GM12878 (cell line): ENCODE measurements around the gene NUDT7.

Experiments
- EZH2 ChIP-seq: IDR thresholded peaks from 2 replicates; pipeline ENCODE4 v1.6.1; 2012; ENCODE audit warnings: low read depth, mild to moderate bottlenecking, control low read depth, inconsistent platforms, low read length, borderline replicate concordance; ENCODE audit not compliant: control insufficient read depth
- FOXK2 ChIP-seq: fragments of 450-650 bp; IDR thresholded peaks from 2 replicates; pipeline ENCODE4 v1.6.1; 2017; ENCODE audit warnings: mild to moderate bottlenecking, moderate library complexity
- HCFC1 ChIP-seq: fragments of 150-350 bp; IDR thresholded peaks from 2 replicates; pipeline ENCODE4 v1.6.1; 2014; ENCODE audit warnings: low read length
- PBX3 ChIP-seq: IDR thresholded peaks from 2 replicates; pipeline ENCODE4 v1.6.1; 2011; ENCODE audit warnings: mild to moderate bottlenecking, low read depth, low read length, moderate library complexity; ENCODE audit not compliant: insufficient replicate concordance
- POLR2A ChIP-seq: IDR thresholded peaks from 2 replicates; pipeline ENCODE4 v1.6.1; 2011; ENCODE audit warnings: low read depth, mild to moderate bottlenecking, low read length
- POLR2AphosphoS5 ChIP-seq: IDR thresholded peaks from 2 replicates; pipeline ENCODE4 v1.6.1; 2011; ENCODE audit warnings: mild to moderate bottlenecking, low read length, inconsistent platforms
- RBBP5 ChIP-seq: fragments of 200-600 bp; sonication (generic); conservative IDR thresholded peaks from 2 replicates; pipeline ENCODE4 v1.6.1; 2016
- SMAD5 ChIP-seq: IDR thresholded peaks from 2 replicates; pipeline ENCODE4 v1.6.1; 2016; ENCODE audit warnings: antibody characterized with exemption, low read depth
- SMC3 ChIP-seq: IDR thresholded peaks from 2 replicates; pipeline ENCODE4 v1.6.1; 2011; ENCODE audit warnings: low read length, improper control_type of control experiment, borderline replicate concordance
- STAT3 ChIP-seq: IDR thresholded peaks from 2 replicates; pipeline ENCODE4 v1.6.1; 2011; ENCODE audit warnings: low read depth, low read length, improper control_type of control experiment
- TARDBP ChIP-seq: IDR thresholded peaks from 2 replicates; pipeline ENCODE4 v1.6.1; 2016; ENCODE audit warnings: borderline replicate concordance
- USF2 ChIP-seq: IDR thresholded peaks from 2 replicates; pipeline ENCODE4 v1.6.1; 2011; ENCODE audit warnings: low read depth, low read length, improper control_type of control experiment, borderline replicate concordance
- TF ChIP-seq, protein P1 (sequence below), 3 experiments: IDR thresholded peaks in 2 of 3; conservative IDR thresholded peaks in 1 of 3; 2 replicates each; pipeline ENCODE4 v1.5.1; 2011; ENCODE audit warnings: low read depth in 3 of 3, low read length in 3 of 3, mild to moderate bottlenecking in 3 of 3, control low read depth in 2 of 3, moderate library complexity in 2 of 3, inconsistent platforms in 1 of 3, mixed read lengths in 1 of 3; ENCODE audit not compliant: control insufficient read depth in 2 of 3, insufficient read depth in 1 of 3; ENCODE audit errors: extremely low read depth in 1 of 3
- TF ChIP-seq, protein P2 (sequence below): fragments of 450-650 bp; IDR thresholded peaks from 2 replicates; pipeline ENCODE4 v1.6.1; 2018; ENCODE audit warnings: mild to moderate bottlenecking, low read depth, moderate library complexity; ENCODE audit not compliant: partially characterized antibody

DNA sequence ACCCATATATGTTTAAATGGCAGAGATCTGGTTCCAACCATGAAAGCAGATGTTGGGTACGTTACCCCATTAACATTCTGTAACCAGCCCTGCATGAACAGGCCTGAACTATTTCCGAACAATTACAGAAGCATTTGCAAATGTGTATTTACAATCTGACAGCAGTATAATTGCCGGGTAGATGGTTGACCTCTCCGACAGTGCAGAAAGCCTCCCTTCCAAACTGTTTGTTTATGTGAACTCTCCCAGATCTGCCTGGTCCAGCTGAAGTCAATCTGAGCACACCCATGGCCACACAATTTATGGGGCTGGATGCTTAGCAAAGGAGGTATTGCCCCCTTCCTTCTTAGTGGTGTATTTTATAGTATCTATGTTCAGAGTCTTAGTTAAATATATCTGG, 21.8 kb downstream of the NUDT7 start:
- no peak for TF ChIP-seq TARDBP
- TF ChIP-seq, protein P1, sequence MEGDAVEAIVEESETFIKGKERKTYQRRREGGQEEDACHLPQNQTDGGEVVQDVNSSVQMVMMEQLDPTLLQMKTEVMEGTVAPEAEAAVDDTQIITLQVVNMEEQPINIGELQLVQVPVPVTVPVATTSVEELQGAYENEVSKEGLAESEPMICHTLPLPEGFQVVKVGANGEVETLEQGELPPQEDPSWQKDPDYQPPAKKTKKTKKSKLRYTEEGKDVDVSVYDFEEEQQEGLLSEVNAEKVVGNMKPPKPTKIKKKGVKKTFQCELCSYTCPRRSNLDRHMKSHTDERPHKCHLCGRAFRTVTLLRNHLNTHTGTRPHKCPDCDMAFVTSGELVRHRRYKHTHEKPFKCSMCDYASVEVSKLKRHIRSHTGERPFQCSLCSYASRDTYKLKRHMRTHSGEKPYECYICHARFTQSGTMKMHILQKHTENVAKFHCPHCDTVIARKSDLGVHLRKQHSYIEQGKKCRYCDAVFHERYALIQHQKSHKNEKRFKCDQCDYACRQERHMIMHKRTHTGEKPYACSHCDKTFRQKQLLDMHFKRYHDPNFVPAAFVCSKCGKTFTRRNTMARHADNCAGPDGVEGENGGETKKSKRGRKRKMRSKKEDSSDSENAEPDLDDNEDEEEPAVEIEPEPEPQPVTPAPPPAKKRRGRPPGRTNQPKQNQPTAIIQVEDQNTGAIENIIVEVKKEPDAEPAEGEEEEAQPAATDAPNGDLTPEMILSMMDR (IDR thresholded peaks at IDR 0.05 in 2 of 3, conservative IDR thresholded peaks at IDR 0.05 in 1 of 3; ENCODE audit: control insufficient read depth in 2 of 3, extremely low read depth in 1 of 3, insufficient read depth in 1 of 3, low read depth in 3 of 3, low read length in 3 of 3), result no peak
- TF ChIP-seq SMAD5, result no peak
- no peak for TF ChIP-seq SMC3
- no peak for TF ChIP-seq POLR2A
- TF ChIP-seq FOXK2, result no peak
- no peak for TF ChIP-seq USF2
- no peak for TF ChIP-seq HCFC1
- no peak for TF ChIP-seq EZH2
- TF ChIP-seq STAT3, result no peak
- TF ChIP-seq PBX3, result no peak
- TF ChIP-seq, protein P2, sequence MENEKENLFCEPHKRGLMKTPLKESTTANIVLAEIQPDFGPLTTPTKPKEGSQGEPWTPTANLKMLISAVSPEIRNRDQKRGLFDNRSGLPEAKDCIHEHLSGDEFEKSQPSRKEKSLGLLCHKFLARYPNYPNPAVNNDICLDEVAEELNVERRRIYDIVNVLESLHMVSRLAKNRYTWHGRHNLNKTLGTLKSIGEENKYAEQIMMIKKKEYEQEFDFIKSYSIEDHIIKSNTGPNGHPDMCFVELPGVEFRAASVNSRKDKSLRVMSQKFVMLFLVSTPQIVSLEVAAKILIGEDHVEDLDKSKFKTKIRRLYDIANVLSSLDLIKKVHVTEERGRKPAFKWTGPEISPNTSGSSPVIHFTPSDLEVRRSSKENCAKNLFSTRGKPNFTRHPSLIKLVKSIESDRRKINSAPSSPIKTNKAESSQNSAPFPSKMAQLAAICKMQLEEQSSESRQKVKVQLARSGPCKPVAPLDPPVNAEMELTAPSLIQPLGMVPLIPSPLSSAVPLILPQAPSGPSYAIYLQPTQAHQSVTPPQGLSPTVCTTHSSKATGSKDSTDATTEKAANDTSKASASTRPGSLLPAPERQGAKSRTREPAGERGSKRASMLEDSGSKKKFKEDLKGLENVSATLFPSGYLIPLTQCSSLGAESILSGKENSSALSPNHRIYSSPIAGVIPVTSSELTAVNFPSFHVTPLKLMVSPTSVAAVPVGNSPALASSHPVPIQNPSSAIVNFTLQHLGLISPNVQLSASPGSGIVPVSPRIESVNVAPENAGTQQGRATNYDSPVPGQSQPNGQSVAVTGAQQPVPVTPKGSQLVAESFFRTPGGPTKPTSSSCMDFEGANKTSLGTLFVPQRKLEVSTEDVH, result no peak
- no peak for TF ChIP-seq POLR2AphosphoS5
- TF ChIP-seq RBBP5, result no peak
